GM10266 (cell line): ENCODE data around the gene DAP.
A peak's percentile ranks its signal among the peaks of the same experiment; 100 is the strongest.
"Not testable (repeated sequence)": the region's sequence is repeated elsewhere in the genome, so short reads cannot be mapped to it uniquely, and the experiment has no call there.

Experiments used
- DNase-seq: peaks from one replicate; pipeline ENCODE4 v3.0.0; 2012; ENCODE audit errors: extremely low spot score
- CTCF ChIP-seq: IDR thresholded peaks from 2 replicates; pipeline ENCODE4 v1.5.1; 2012; ENCODE audit warnings: mild to moderate bottlenecking, low read depth; ENCODE audit not compliant: control insufficient read depth, insufficient read depth; ENCODE audit errors: missing control alignments

Gene DAP

GRCh38 chr5:10726913-10727517, 34.0 kb downstream of the DAP start:
- DNase-seq = peak; percentile 47
- no peak for TF ChIP-seq CTCF

- TF ChIP-seq CTCF = no peak
- DNase-seq = no peak
Observed at GRCh38 chr5:10726179-10726912, 34.7 kb downstream of the DAP start.

GRCh38 chr5:10725636-10726035, 35.4 kb downstream of the DAP start:
- DNase-seq = no peak
- TF ChIP-seq CTCF = no peak

- TF ChIP-seq CTCF = no peak
- DNase-seq = no peak
Observed at GRCh38 chr5:10724781-10725507, 36.1 kb downstream of the DAP start.

- no peak for TF ChIP-seq CTCF
- DNase-seq = no peak
Observed at GRCh38 chr5:10723514-10723913, 37.5 kb downstream of the DAP start.

- not testable (repeated sequence) for DNase-seq
Observed at GRCh38 chr5:10720766-10721165, 40.3 kb downstream of the DAP start.

- TF ChIP-seq CTCF = no peak
- no peak for DNase-seq
Observed at GRCh38 chr5:10719965-10720364, 41.1 kb downstream of the DAP start.

- not testable (repeated sequence) for DNase-seq
Observed at GRCh38 chr5:10718617-10719016, 42.4 kb downstream of the DAP start.

- DNase-seq = not testable (repeated sequence)
Observed at GRCh38 chr5:10716825-10717224, 44.2 kb downstream of the DAP start.
